HL-60 (cell line): ENCODE measurements around the gene GPR26.

Experiments used
- DNase-seq, 2 experiments: peaks; one replicate each; pipeline ENCODE4 v3.0.0-alpha.2; 2010 to 2020; ENCODE audit warnings: low read depth in 1 of 2, low spot score in 1 of 2
- H3K27ac ChIP-seq: fragments of 250-450 bp; sonication (Bioruptor Pico); replicated peaks from 2 replicates; pipeline ENCODE4 v1.5.1; 2020; ENCODE audit warnings: mild to moderate bottlenecking, moderate library complexity
- H3K27me3 ChIP-seq: fragments of 250-450 bp; sonication (Bioruptor Pico); 2 replicates; pipeline ENCODE4 v1.5.1; 2021; ENCODE audit warnings: mild to moderate bottlenecking, moderate library complexity; ENCODE audit not compliant: insufficient read depth, poor library complexity, severe bottlenecking
- H3K4me3 ChIP-seq: replicated peaks from 2 replicates; pipeline ENCODE4 v1.5.1; 2011; ENCODE audit warnings: mild to moderate bottlenecking, control low read depth, low read length; ENCODE audit not compliant: insufficient read depth
- CTCF ChIP-seq: IDR thresholded peaks from one replicate; pipeline ENCODE4 v1.5.1; 2011; ENCODE audit warnings: low read length, control low read depth, inconsistent platforms; ENCODE audit not compliant: insufficient read depth
- GABPA ChIP-seq: IDR thresholded peaks from 2 replicates; pipeline ENCODE4 v1.6.1; 2012; ENCODE audit warnings: low read depth
- POLR2AphosphoS5 ChIP-seq: IDR thresholded peaks from 2 replicates; pipeline ENCODE4 v1.6.1; 2012; ENCODE audit warnings: low read depth
- REST ChIP-seq: IDR thresholded peaks from 2 replicates; pipeline ENCODE4 v1.6.1; 2012; ENCODE audit warnings: low read depth; ENCODE audit not compliant: insufficient replicate concordance
- SPI1 ChIP-seq: IDR thresholded peaks from 2 replicates; pipeline ENCODE4 v1.6.1; 2012; ENCODE audit warnings: low read depth, mild to moderate bottlenecking, borderline replicate concordance

The GPR26 gene

GRCh38 chr10:123685260-123685659 lies 19.1 kb downstream of the GPR26 start:
- TF ChIP-seq POLR2AphosphoS5 (no peak), GABPA (no peak), CTCF (no peak), REST (no peak), SPI1 (no peak)
- H3K27me3 ChIP-seq: no peaks in the 10 kb centered on the region
- no peak overlapping the region for H3K4me3 ChIP-seq
- H3K27ac ChIP-seq: no peak overlapping the region
- DNase-seq: no peak

GRCh38 chr10:123687758-123688157 lies 21.6 kb downstream of the GPR26 start:
- H3K27ac ChIP-seq: no peak overlapping the region
- DNase-seq: no peak
- no peaks in the 10 kb centered on the region for H3K27me3 ChIP-seq
- TF ChIP-seq GABPA (no peak), REST (no peak), CTCF (no peak), SPI1 (no peak), POLR2AphosphoS5 (no peak)
- no peak overlapping the region for H3K4me3 ChIP-seq

- no peak overlapping the region for H3K4me3 ChIP-seq
- no peaks in the 10 kb centered on the region for H3K27me3 ChIP-seq
- no peak for DNase-seq
- TF ChIP-seq POLR2AphosphoS5 (no peak), CTCF (no peak), SPI1 (no peak), GABPA (no peak), REST (no peak)
- H3K27ac ChIP-seq: no peak overlapping the region
Measured at GRCh38 chr10:123689880-123690279, 23.7 kb downstream of the GPR26 start.
